ENCODE measurements around the gene TMEM82. TPM values are rescaled to one million over a fixed set of nuclear protein-coding genes. Genes with fewer than 3 reads are reported as not detected.
A peak's percentile ranks its signal among the peaks of the same experiment; 100 is the strongest.

Gene TMEM82
- total and polyA plus RNA-seq, 2 experiments from 2014 or later = 0.42 TPM; not detected in 1

GRCh38 chr1:15758953-15759661, 16.8 kb downstream of the TMEM82 start:
- Histone ChIP-seq H3K4me3 (peak overlapping the region; percentile 92), H3K9me2 (ENCODE audit: insufficient read depth) (no peaks in the 10 kb centered on the region), H3K36me3 (ENCODE audit: insufficient read depth) (no peaks in the 10 kb centered on the region), H2AFZ (no peak overlapping the region), H3K4me1 (ENCODE audit: insufficient read depth) (peaks cover 43% of the 10 kb centered on the region), H3K79me2 (replicated peaks; ENCODE audit: insufficient read depth) (peaks cover 52% of the 10 kb centered on the region), H3K27me3 (ENCODE audit: insufficient read depth) (no peaks in the 10 kb centered on the region), H3F3A (replicated peaks; ENCODE audit: low read depth) (peaks cover 38% of the 10 kb centered on the region), H3K27ac (ENCODE audit: low read depth) (peak overlapping the region; percentile 72), H3K4me2 (peak overlapping the region; percentile 98), H4K20me1 (replicated peaks; ENCODE audit: insufficient read depth) (peaks cover 25% of the 10 kb centered on the region)
- H3K27ac Mint-ChIP-seq = peak overlapping the region; percentile 77; the same call in 1 of the 2 replicates
- DNase-seq (ENCODE audit: low spot score) = peak; percentile 58
- peak overlapping the region; percentile 92 for H3K4me3 Mint-ChIP-seq
- peaks cover 30% of the 10 kb centered on the region for H3K27me3 Mint-ChIP-seq (ENCODE audit: insufficient read depth, low read depth, poor library complexity)
- TF ChIP-seq NANOG (IDR thresholded peaks at IDR 0.05; ENCODE audit: borderline replicate concordance) (no peak), ZNF462 (CRISPR knock-in tag; IDR thresholded peaks at IDR 0.05) (no peak), ZNF331 (CRISPR knock-in tag; IDR thresholded peaks at IDR 0.05; ENCODE audit: low read depth) (no peak), EZH2phosphoT487 (IDR thresholded peaks at IDR 0.05; ENCODE audit: unreplicated experiment) (no peak), JUNB (IDR thresholded peaks at IDR 0.05; ENCODE audit: unreplicated experiment) (no peak), ZNF114 (CRISPR knock-in tag; IDR thresholded peaks at IDR 0.05) (no peak), CREB1 (CRISPR knock-in tag; IDR thresholded peaks at IDR 0.05; ENCODE audit: low read depth) (no peak), ETS1 (IDR thresholded peaks at IDR 0.05) (no peak), EZH2 (IDR thresholded peaks at IDR 0.05; ENCODE audit: low read depth, unreplicated experiment) (no peak), STAT1 (IDR thresholded peaks at IDR 0.05; ENCODE audit: unreplicated experiment) (no peak), POLR2AphosphoS5 (IDR thresholded peaks at IDR 0.05; ENCODE audit: low read depth) (no peak)
- TF ChIP-seq, protein P1, sequence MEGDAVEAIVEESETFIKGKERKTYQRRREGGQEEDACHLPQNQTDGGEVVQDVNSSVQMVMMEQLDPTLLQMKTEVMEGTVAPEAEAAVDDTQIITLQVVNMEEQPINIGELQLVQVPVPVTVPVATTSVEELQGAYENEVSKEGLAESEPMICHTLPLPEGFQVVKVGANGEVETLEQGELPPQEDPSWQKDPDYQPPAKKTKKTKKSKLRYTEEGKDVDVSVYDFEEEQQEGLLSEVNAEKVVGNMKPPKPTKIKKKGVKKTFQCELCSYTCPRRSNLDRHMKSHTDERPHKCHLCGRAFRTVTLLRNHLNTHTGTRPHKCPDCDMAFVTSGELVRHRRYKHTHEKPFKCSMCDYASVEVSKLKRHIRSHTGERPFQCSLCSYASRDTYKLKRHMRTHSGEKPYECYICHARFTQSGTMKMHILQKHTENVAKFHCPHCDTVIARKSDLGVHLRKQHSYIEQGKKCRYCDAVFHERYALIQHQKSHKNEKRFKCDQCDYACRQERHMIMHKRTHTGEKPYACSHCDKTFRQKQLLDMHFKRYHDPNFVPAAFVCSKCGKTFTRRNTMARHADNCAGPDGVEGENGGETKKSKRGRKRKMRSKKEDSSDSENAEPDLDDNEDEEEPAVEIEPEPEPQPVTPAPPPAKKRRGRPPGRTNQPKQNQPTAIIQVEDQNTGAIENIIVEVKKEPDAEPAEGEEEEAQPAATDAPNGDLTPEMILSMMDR (conservative IDR thresholded peaks at IDR 0.05; ENCODE audit: low read depth in 2 of 2) = no peak
- H3K9me3 Mint-ChIP-seq = no peaks in the 10 kb centered on the region; the same call in 2 of the 3 replicates
- peaks cover 25% of the 10 kb centered on the region for H3K36me3 Mint-ChIP-seq (ENCODE audit: low read depth)
- peak; percentile 9 for ATAC-seq
- H3K4me1 Mint-ChIP-seq = peaks cover 53% of the 10 kb centered on the region

All from GM23338 (cell line).